Hepatocyte (in vitro differentiated cells): ENCODE results near the gene NUDT13.

ENCODE experiments used
- EZH2 ChIP-seq: fragments of 200-600 bp; sonication (generic); IDR thresholded peaks from 2 replicates; pipeline ENCODE4 v1.6.1; 2016; ENCODE audit warnings: antibody characterized with exemption, mild to moderate bottlenecking, borderline replicate concordance
- TF ChIP-seq, protein P1 (sequence below): fragments of 200-600 bp; sonication (generic); IDR thresholded peaks from 2 replicates; pipeline ENCODE4 v1.5.1; 2016; ENCODE audit warnings: antibody characterized with exemption, mild to moderate bottlenecking; ENCODE audit not compliant: poor library complexity

DNA sequence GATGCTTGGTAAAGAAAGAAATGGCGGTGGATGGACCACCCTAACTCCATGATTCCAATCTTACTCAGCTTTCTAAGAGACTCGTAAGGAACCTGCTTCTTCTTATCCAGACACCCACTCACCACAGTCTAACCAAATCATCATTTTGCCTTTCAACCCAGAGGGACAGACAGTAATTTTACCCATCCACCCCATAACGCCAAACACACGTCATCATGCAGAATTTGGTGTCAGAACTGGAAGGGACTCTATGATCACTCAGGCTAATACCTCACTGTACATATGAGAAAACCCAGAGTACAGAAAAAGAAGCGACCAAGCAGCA, 57.2 kb downstream of the NUDT13 start:
- TF ChIP-seq, protein P1, sequence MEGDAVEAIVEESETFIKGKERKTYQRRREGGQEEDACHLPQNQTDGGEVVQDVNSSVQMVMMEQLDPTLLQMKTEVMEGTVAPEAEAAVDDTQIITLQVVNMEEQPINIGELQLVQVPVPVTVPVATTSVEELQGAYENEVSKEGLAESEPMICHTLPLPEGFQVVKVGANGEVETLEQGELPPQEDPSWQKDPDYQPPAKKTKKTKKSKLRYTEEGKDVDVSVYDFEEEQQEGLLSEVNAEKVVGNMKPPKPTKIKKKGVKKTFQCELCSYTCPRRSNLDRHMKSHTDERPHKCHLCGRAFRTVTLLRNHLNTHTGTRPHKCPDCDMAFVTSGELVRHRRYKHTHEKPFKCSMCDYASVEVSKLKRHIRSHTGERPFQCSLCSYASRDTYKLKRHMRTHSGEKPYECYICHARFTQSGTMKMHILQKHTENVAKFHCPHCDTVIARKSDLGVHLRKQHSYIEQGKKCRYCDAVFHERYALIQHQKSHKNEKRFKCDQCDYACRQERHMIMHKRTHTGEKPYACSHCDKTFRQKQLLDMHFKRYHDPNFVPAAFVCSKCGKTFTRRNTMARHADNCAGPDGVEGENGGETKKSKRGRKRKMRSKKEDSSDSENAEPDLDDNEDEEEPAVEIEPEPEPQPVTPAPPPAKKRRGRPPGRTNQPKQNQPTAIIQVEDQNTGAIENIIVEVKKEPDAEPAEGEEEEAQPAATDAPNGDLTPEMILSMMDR, result no peak
- TF ChIP-seq EZH2, result no peak
